ENCODE measurements around the gene KDM4C.
"Not testable (repeated sequence)": the region's sequence is repeated elsewhere in the genome, so short reads cannot be mapped to it uniquely, and the experiment has no call there.

The KDM4C gene

DNA sequence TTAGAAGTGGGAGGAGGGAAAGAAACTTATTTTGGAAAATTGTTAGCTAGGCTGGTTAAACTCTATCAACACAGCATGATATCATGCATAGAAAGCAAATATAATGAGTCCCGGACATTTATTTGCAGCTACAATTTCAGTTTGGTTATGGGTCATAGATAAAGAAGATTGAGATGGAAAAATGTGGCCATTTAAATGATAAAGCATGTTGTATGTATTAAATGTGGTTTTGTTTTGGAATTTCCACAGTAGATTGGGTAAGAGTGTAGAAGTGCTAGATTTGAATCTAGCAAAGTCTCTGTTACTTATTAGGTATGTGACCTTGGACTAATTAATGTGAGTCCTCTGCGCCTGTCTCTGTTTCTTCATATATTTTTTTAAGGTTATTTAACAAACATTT lies 217.4 kb downstream of the KDM4C start:
- peak; percentile 64 for DNase-seq (ENCODE audit: low read depth)

DNA sequence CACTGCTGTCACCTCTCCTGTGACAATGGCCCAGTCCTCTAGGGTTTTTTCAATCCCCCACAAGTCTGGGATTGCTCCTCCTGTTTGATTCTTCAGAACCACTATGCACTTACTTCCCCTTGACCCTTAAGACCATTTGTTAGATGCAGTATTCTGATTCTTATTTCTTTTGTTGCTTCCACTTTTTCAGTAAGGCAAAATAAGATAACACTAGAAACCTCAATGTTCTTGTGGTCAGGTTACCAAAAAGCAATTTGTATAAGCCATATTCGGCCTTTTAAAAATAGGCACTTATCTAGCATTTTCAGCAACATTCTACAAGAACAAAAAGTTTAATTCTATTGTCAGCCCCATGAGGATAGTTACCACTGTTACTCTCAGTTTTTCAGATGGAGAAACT lies 220.0 kb downstream of the KDM4C start:
- DNase-seq (ENCODE audit: low read depth), result peak; percentile 29

GRCh38 chr9:6978591-6978990 lies 220.8 kb downstream of the KDM4C start:
- peak; percentile 53 for DNase-seq (ENCODE audit: low read depth)

DNA sequence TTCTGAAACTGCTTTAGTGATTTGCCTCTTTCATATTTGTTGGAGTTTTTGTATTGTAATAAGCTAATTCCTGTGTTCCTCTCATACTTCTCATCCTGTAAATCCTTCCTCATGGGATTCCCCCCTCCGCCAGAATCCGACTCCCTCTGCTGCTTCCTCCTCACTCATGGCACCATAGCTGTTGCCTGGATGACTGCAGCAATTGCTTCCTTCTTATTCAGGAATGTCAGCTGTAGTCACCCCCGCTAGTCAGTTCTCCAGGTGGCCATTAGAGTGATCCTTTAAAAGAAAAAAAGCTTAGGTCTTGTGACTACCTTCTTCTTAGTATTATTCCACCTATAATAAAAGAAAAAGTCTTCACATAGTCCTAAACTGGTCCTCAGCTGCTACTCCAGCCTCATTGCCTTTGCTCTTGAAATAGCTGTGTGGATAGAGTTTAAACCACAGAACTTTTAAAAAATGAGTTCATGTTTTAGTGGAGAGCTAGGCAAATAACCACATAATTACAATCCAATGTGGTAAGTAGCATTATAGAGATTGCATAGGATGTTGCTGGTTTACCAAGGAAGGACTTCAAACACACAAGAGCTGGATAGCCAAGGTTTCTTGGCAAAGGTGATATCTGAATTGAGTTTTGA lies 227.3 kb downstream of the KDM4C start:
- peak; percentile 45 for DNase-seq (ENCODE audit: low read depth)

- DNase-seq (ENCODE audit: low read depth), result no peak
These were observed 228.5 kb downstream of the KDM4C start for GRCh38 chr9:6986141-6986815.

GRCh38 chr9:6987381-6987780 lies 229.6 kb downstream of the KDM4C start:
- DNase-seq (ENCODE audit: low read depth), result no peak

GRCh38 chr9:6991418-6991817 lies 233.6 kb downstream of the KDM4C start:
- no peak for DNase-seq (ENCODE audit: low read depth)

- DNase-seq (ENCODE audit: low read depth), result no peak
These were observed 238.5 kb downstream of the KDM4C start for GRCh38 chr9:6996061-6996854.

DNA sequence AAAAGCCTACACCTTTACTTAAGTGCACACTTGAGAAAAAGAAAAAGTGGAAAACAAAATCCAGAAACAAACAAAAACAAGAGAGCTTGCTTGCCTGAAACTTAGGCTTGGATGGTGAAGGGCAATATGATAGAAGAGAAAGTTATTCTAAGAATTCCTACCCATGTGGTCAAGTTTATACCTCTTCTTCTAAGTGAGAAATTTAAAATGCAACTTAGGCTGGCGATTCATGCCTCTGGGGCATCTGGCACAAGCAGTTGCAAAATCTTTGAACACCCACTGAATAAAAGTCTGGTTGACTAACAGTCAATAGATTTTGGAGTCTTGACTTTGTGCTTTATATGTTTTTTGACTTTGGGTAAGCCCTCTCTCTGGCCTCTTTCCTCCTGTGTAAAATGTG lies 239.6 kb downstream of the KDM4C start:
- DNase-seq (ENCODE audit: low read depth), result peak; percentile 42

GRCh38 chr9:6999794-7000193 lies 242.0 kb downstream of the KDM4C start:
- no peak for DNase-seq (ENCODE audit: low read depth)

DNA sequence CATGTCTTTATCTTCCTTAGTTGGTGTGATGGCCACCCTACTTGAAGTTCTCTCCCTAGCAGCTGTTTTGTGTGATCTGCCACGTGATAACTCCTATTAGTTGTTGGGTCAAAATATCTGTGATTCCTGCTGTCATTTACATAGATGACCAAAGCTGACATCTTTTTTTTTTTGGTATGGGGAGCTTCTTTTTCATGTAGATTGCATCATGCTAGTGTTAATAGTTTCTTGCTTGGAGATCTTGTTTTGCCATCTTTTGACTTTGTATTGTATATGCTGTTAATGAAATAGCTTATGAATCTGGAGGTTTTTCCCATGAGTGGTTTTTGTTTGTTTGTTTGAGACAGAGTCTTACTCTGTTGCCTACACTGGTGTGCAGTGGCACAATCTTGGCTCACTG lies 243.8 kb downstream of the KDM4C start:
- DNase-seq (ENCODE audit: low read depth), result no peak

DNA sequence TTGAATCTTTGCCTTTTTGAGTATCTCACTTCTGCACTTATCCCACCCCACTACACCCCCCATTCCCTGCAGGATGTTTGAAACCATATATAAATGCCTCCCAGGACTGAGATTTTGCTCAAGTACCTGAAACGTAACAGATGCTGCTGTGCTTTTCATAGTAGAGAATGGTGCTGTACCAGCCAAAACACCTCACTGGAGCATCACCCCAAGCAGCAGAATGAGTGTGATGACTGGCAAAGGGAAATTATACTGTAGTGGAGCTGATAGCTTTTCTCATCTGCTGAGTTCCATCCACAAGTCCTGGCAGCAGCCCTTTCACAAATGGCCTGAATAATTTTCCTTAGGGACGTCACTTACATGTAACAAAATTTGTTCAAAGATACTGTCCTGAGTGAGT lies 246.1 kb downstream of the KDM4C start:
- no peak for DNase-seq (ENCODE audit: low read depth)

GRCh38 chr9:7006417-7006816 lies 248.6 kb downstream of the KDM4C start:
- DNase-seq (ENCODE audit: low read depth), result no peak

DNA sequence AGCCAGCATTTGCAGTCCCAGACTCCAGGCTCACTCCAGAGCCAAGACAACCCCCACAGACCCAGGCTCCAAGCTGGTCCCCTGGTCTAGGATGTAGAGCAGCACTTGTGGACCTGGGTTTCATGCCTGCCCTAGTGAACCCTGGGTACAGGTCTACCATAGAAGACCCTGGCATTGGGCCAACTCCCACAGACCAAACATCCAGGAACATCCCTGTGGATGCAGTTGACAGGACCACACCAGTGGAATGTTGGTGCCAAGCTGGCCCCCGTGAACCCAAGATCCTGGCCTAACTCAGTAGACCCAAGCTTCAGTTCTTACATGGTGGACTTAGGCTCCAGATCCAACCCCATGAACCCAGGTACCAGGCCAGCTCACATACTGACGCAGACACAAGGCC lies 250.6 kb downstream of the KDM4C start:
- no peak for DNase-seq (ENCODE audit: low read depth)

- no peak for DNase-seq (ENCODE audit: low read depth)
These were observed 251.3 kb downstream of the KDM4C start for GRCh38 chr9:7009065-7009464.

- no peak for DNase-seq (ENCODE audit: low read depth)
These were observed 253.8 kb downstream of the KDM4C start for GRCh38 chr9:7011395-7012067.

GRCh38 chr9:7027996-7028395 lies 270.2 kb downstream of the KDM4C start:
- no peak for DNase-seq (ENCODE audit: low read depth)

DNA sequence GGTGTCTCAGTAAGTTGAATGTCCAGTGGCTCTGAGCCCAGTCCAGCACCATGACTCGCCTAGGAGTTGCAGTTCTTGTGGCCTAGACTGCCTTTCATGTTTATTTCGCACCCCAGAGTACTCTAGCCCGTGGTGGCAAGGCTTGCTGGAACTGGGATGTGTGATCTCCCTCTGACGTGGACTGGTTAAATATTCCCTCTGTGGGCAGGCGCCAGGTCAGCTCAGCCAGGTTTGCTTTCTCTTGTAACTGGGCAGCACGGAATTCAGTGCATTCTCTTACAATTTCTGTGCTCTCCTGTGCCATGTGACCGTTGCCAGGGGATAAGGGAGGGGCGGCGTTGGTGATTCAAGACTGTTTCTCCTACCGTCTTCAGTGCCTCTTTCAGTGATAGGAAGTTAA lies 270.8 kb downstream of the KDM4C start:
- no peak for DNase-seq (ENCODE audit: low read depth)

DNA sequence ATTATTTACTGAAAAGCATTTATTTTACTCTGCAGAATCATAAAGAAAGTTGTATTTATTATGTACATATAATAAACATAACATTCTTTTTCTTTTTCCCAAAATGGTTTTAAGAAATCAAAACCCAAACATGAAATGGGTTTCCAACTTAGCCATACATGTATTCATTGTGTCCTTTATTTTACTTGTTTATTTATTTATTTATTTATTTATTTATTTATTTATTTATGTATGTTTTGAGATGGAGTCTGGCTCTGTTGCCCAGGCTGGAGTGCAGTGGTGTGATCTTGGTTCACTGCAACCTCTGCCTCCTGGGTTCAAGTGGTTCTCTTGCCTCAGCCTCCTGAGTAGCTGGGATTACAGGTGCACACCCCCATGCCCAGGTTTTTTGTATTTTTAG lies 273.2 kb downstream of the KDM4C start:
- DNase-seq (ENCODE audit: low read depth), result not testable (repeated sequence)

GRCh38 chr9:7033076-7034045 lies 275.6 kb downstream of the KDM4C start:
- peak; percentile 55 for DNase-seq (ENCODE audit: low read depth)

GRCh38 chr9:7037176-7037575 lies 279.4 kb downstream of the KDM4C start:
- no peak for DNase-seq (ENCODE audit: low read depth)

Measured in amniotic epithelial cell (primary cell).